HG03575 (cell line): ENCODE results near the gene FEZ2.
A peak's percentile ranks its signal among the peaks of the same experiment; 100 is the strongest.

ENCODE experiments used
- ATAC-seq: cut with Tn5 transposase; IDR thresholded peaks from one replicate; pipeline ENCODE4 v1.9.1; 2021; ENCODE audit not compliant: unreplicated experiment, insufficient number of reproducible peaks, low FRiP score; ENCODE audit errors: extremely low read depth

FEZ2 gene

DNA sequence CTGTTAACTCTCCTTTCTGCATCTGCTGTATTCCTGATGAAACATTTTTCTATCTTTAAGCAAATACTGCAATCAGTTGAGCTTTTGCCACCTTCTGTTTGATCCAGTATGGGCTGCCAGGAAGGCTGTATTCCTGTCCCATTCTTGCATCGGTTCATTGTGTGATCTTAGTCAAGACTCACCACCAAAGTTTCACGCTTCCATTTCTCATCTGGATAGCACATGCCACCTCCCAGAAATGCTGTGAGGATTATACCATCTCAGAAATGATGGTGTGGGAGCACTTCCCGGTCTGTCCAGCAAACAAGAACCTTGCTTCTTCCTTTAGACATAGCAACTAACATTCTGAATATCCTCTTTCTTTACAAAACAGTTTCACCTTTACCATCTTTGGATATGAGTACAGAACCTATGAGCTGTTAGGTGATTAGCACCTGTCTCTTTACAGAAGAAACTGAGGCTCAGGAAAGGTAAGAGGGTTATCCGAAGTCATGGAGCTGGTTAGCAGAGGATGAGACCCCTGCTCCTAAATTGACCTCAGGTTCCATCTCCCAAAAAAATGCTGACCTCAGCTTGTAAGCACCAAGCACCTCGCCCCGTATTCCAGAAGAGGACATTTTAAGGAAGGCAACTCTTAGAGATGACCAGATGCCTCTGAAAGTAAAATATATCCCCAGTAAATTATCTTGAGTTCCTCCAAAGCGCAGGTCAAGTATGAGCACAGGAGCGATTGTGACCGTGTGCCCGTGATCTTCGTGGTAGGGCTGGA lies 56.8 kb downstream of the FEZ2 start:
- ATAC-seq = no peak

DNA sequence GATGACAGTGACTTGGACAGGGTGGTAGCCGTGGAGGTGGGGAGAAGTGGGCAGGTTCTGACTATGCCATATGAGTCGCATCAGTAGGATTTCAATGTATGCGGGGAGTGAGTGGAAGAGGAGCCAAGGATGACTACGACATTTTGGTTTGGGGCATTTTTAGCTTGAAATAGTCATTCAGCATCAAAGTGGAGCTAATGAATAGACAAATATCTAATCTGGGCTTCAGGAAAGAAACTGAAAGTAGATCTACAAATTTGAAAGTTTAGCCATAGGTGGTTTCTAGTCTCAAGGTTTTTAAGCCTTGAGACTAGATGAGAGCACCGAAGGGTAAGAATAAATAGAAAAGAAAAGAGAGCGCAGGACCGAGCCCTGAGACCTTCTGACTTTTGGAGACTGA lies 58.3 kb downstream of the FEZ2 start:
- ATAC-seq = peak; percentile 76

DNA sequence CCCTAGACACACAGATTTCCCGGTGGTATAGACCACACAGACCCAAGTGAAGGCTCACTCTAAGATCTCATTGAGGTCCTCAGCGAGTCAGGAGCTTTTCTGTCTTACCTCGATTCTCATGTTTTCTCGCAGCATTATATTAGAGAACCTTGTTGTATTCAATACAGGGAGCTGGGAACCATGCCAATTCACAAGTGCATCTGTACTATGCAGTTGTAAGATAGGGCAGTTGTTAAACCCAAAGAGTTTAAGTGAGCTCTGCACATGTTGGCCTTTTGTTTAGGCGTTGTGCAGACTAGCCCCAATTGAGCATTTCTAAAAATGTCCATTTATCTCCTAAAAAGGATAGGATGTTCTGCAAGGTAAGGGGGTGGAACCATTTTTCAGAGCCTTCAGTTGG lies 59.6 kb downstream of the FEZ2 start:
- no peak for ATAC-seq

DNA sequence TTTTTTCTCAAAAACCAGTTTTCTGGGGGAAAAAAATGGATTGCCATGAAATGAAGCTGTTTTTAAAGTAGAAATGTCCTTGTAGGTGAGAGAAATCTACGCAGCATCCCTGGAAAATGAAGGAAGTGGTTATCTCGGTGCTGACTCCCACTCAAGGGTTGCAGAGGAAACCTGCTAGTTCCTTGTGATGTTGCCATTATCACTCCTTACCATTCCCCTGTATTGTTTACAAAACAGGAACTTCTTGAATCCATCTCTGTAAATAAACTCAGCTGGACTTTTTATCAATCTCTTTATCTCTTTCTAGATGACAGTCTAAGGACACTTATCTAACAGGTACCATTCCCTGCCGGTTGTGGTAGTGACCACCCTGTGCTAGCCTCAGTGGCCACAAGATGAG lies 61.2 kb downstream of the FEZ2 start:
- ATAC-seq = no peak

DNA sequence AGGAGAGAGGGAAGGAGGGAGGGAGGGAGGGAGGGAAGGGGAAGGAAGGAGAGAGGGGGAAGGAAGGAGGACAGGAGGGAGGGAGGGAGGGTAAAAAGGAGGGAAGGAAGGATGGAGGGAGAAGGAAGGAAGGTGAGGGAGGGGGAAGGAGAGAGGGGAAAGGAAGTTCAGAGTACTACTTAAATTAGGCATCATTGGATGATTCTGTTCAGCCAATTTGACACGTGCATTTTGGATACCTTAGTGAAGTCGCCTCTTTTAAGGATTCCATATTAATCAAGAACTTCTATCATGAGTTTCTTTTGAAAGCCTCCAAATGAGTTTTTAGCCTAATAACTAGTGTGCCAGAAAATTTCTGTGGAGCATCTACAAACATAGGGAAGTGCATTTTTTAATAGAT lies 62.9 kb downstream of the FEZ2 start:
- ATAC-seq = no peak

DNA sequence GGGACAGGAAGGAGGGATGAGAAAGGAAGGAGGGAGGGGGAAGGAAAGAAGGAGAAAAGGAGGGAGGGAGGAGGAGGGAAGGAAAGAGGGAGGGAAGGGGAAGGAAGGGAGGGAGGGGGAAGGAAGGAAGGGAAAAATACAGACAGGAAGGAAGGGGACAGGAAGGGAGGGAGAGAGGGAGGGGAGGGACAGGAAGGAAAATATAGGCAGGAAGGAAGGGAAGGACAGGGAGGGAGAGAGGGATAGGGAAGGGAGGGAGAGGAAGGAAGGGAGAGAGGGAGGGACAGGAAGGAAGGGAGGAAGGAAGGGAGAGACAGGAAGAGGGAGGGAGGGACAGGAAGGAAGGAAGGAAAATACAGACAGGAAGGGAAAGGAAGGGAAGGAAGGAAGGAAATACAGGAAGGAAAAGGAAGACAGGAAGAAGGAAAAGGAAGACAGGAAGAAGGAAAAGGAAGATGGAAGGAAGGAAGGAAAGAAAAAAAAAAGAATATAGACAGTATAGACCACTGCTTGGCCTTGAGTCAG lies 63.6 kb downstream of the FEZ2 start:
- no peak for ATAC-seq

DNA sequence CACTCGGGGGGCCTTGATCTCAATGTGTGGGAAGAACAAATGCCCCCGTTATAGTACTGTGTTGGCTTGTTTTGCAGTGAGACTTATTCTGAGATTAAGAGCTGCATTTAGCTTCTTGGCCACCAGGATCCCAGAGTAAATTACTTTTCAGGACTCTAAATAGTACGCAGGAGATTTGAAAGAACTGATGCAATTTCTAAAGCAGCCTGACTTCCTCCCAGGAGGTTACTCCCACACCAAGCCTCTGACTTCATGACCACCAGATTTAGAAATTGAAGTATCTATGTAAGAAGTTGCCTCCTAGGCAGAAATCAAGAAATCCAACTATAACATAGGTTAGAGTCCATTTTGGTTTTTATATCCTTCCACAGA lies 67.0 kb downstream of the FEZ2 start:
- no peak for ATAC-seq

DNA sequence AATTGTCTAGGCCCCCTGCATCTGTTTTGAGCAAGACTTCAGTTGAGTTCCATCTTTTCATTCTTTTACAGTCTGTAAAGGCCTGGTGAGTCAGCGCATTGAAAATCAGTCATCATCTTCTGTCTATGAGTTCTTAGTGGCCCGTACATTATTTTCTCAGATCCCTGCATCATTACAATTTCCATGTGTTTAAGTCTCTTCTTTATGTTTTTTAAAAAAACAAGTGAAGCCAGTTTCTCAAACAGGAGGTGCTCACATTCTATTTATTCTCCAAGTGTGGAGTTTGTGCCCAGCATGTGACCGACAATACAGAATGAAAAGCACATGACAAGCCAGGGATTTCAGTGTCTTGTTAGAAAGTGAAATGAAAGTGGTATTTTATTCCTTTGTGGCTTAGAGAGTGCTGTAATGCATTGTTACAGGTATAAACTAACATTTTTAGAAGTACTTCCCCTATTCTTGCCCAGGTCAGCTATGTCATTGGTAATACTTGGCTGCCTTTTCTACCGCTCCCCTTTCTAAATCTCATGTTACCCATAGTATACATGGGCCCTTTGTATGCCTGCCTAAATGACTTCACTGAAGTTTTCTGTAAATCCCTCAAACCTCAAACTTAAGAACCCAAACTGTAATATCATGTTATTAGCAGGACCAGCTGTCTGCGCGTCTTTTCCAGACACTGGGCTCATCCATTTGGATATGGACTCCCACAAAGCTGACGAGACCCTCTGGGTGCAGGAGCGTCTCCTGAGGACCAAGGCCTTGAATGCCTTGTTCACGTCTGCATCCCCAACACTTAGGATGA lies 67.6 kb downstream of the FEZ2 start:
- ATAC-seq = peak; percentile 82

DNA sequence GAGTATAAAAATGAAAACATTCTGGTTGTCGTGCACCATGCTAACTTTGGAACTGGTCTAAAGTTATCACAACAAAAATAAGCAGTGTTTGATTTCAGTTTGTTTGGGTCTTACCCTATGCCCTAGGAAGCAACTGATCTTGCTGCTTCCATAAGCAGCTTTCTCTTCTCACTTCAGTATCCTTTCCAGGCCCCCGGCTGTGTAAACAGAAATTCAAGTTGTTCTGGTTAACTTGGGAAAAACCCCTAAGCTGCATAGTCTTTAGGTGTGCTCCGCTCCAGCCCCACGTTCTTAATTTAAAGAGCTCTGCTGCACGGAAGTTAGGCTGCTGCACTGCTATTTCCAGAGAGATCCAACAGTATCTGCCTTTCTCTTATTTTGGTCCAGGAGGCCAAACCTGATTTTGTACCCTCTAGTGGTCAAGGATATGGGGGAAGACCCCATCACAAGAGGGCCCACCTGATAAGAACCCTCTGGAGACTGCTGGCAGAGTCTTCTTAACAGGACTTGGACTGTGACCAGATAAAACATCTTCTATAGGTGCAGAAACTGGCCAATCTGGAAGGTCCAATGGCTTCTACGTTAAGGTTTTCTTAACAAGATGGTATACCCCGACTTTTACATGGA lies 69.1 kb downstream of the FEZ2 start:
- no peak for ATAC-seq

DNA sequence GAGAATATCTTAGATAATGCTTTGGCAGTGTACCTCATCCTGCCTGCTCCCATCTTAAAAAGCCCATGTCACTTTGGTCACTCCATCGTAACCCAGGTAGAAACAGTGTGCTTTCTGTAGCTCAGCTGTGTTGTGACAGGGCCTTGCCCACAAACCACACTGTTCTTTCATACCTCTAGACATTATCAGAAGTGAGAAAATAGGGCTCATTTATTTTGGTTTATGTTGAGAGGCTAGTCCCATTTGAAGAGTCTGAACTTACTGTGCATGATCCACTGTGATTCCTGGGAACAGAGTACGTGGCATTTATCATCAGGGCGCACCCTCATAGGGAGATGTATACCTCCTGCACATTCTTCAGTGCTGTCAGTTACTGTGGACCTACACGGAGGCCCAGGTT lies 69.7 kb downstream of the FEZ2 start:
- ATAC-seq = peak; percentile 57

DNA sequence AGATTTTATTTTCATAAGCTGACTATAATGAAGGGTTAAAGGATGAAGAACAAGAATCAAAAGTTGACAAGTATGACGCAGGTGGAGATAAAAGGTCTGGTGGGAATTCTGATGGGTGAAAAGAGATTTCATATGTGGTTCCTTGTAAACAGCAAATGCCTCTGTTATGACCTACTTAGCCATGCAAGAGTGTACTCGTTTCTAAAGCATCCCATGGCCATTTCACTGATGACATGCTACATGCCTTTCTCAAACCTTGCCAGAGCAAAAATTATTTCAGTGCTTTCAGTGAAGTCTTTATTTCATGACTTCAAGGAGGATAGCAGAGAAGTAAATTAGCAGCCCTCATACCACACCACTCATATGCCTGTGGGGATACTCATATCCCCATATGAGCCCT lies 71.7 kb downstream of the FEZ2 start:
- ATAC-seq = no peak

DNA sequence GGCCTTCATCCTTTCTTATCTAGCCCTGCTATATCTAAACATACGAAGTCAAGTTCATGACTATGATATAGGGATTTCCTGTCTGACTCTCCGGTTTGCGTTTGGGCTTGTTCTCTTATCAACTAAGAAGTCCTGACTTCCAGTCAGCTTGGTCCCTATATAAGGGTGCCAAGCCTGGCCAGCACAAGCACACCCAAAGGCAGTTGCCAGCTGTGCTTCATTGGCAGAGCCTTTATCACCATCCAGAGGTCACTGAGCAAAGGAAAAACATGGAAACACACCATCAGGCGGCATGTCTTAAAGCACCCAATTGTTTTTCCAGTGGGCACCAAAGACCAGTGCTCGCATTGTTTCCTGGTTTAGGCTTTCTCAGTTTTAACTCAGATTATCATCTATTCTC lies 72.7 kb downstream of the FEZ2 start:
- no peak for ATAC-seq

DNA sequence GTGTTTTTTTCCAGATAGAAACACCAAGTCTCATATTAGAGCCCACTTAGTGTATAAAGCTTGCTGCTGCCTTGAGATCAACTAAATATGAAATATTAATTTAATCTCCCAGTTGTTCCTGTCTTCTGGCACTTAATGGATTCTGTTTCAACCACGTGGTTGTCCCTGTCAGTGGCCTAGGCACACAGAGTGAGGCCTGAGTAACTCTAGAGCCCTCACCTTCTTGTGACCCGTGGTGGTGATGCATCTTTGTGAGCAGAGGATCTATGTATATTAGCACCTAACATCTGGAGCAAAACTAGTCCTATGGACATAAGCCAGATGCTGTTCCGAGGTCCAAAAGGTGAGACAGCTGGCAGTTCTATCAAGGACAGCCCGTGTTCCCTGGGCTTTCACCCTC lies 74.8 kb downstream of the FEZ2 start:
- no peak for ATAC-seq

DNA sequence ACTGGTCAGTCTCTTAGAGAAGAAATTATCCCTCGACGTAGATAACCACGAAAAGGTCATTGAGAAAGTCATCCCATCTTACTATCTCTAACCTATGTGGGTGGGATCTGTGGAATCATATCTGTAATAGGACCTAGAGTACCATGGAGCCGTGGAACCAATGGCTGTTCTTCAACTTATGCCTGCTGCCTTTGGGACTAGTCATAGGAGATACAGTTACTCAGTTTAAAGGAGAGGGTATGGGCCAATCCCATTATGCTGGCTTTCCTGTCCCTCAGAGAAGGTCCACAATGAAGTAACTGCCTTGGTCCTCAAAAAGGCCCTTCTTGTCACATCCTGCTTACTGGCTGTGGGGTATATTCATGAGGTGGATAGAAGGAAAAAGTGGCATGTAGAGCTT lies 77.5 kb downstream of the FEZ2 start:
- ATAC-seq = no peak

DNA sequence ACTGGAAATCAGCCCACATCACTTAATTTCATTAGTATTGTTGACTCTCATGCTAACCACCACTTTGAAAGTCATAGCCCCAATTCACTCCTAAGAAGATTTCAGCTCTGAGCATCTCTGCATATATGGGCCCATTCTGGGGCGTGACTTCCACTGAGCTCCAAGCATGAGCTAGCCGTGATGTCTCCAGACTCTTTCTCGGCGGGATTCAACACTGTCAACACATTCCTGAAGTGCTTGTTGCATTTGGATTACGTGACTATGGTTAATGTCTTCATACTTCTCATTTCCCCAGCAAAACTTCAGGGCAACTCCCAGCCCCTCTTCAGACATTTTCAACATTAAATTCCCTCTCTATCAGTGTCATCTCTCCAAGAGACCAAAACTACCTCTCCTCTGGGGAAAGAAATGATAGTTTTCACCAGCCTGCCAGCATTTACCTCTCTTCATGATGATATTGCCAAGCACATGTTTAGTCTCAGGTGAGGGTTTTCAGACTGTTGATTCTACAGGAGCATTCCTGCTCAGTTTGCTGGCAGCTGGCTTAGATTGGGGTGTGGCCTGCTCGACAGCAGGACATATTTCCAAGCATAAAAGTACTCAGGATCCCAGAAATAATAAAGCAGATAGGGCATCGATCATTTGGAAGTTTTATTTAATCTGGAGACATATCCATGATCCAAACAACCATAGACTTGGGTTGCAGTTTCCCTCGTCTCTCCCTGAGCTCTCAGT lies 81.7 kb downstream of the FEZ2 start:
- ATAC-seq = no peak

DNA sequence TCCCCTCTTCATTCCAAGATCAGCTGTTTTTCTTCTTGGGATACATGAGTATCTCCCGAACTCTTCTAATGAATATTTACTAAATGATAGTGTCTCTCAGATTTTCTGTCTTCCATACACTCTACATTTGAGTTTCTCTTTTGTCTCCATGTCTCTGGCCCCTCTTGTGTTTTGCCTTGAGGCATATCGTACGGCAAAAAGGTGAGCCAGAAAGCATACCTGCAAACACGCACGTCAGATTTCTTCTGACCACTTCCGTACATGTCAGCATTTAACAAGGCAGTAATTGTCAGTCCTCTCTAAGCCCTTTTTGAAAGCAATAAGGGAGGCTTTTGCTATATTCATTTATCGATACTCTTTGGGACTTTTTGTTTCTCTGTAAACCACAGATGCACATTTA lies 82.4 kb downstream of the FEZ2 start:
- ATAC-seq = no peak

DNA sequence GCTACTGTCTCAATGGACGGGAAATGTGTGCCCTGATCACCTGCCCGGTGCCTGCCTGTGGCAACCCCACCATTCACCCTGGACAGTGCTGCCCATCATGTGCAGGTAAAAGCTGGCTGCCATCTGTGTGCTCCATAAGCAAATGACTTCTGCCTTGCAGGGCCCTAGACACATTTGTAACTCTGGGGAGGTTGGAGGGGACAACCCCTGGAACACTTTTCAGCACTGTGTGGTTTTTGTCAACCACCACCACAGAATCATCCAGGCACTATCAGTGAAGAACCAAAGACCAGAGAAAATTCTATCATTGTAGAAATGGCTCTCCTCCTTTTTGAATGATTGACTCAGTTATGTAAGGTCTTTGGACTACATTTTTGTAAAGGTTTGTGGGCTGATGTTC lies 84.3 kb downstream of the FEZ2 start:
- no peak for ATAC-seq

DNA sequence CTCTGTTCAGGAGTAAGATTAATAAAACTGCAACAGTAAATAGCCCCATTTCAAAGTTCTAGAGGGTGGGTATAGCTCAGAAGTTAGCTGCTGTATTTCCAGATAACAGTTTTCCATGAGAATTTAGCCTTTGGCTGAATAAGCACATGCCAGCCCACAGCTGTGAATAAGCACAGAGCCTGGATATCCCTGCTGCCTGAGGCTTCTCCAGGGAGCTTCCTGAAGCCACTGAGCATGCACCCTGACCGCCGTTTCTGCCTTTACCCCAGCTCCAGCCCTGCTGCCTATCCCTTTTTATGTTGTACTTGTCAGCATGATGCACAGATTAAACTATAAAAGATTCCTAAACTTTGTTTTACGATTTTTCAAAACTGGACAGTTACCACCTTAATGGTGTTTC lies 85.3 kb downstream of the FEZ2 start:
- no peak for ATAC-seq

DNA sequence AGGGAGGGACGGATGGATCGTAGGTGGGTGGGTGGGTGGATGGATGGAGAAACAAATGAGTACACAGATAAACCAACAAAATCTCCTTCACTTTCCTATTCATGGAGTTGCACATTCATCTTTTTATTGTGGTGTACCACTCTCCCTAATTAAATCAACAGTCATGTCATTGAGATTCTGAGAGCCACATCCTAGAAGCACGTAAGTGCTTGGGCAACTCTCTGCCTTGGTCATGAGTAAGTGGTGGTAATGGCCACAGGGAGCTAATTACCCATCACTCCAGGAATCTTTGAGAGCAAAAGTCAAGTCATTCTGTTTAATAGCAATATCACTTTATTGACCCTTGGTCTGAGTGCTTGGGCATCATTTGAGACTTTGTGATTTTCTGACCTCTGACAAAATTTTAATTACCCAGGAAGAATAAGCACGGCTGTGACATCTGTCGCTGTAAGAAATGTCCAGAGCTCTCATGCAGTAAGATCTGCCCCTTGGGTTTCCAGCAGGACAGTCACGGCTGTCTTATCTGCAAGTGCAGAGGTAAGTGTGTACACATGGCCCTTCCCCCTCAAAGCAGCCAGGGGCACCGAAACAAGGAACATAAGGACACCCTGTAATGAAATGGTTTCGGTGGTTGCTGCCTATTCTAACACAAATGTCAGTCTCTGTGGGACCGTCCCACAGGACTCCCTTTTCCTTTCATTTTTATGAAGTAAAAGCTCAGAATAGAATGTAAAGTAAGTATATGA lies 85.9 kb downstream of the FEZ2 start:
- no peak for ATAC-seq
